ENCODE measurements around the gene PDIA5.

DNA sequence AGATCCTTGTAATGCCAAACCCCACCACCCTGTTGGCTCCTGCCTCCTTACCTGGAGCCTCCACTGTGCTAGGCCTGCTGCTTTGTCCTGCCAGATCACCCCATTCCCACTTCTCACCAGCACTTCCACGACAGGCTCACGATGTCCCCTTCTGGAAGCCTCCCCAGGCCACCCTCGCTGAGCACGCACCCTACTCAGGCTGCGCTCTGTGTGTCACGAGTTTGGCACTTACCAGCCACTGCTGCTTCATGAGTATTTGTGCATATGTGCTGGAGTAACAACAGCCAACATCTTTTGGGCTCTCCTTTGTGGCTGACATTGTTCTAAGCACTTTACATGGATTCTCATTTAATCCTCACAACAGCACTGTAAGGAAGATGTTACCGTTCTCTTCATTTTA lies 58.1 kb downstream of the PDIA5 start:
- TF ChIP-seq POLR2AphosphoS5 (IDR thresholded peaks at IDR 0.05; ENCODE audit: borderline replicate concordance, low read depth, low read length), result no peak
- no peak for TF ChIP-seq EZH2 (IDR thresholded peaks at IDR 0.05)

All from SK-N-MC (cell line).